Breast epithelium (tissue), 4 donors: Measurements from ENCODE around the gene RASSF10. TPM values are rescaled to one million over a fixed set of nuclear protein-coding genes. Genes with fewer than 3 reads are reported as not detected.
A peak's percentile ranks its signal among the peaks of the same experiment; 100 is the strongest.

Experiments used
- DNase-seq, 2 donors: peaks; one replicate each; pipeline ENCODE4 v3.0.0-alpha.2; 2019; ENCODE audit warnings: low spot score in 2 of 2
- H3K27ac ChIP-seq, 2 donors: fragments of 200-600 bp; sonication (generic) in 1 of 2; one replicate each; pipeline ENCODE4 v1.5.1; 2016 to 2019; ENCODE audit warnings: mild to moderate bottlenecking in 1 of 2
- H3K27me3 ChIP-seq, 2 donors: fragments of 200-600 bp; sonication (generic) in 1 of 2; one replicate each; pipeline versions ENCODE4 v1.5.1 to v1.6.0; 2017 to 2019; ENCODE audit warnings: control low read depth in 1 of 2, mild to moderate bottlenecking in 1 of 2
- H3K36me3 ChIP-seq: fragments of 200-600 bp; one replicate; pipeline ENCODE4 v1.5.1; 2019
- H3K4me1 ChIP-seq, 2 donors: fragments of 200-600 bp; sonication (generic); one replicate each; pipeline ENCODE4 v1.5.1; 2016 to 2019; ENCODE audit warnings: control low read depth in 1 of 2
- H3K4me3 ChIP-seq, 3 donors: fragments of 200-600 bp; sonication (generic); 1 replicate in 2 of 3; 2 replicates in 1 of 3; pipeline ENCODE4 v1.5.1; 2016 to 2019; ENCODE audit warnings: mild to moderate bottlenecking in 3 of 3, moderate library complexity in 2 of 3
- H3K9me3 ChIP-seq, 2 donors: fragments of 200-600 bp; sonication (generic) in 1 of 2; one replicate each; pipeline ENCODE4 v1.5.1; 2016 to 2019; ENCODE audit warnings: control low read depth in 1 of 2
- CTCF ChIP-seq, 3 donors: fragments of 450-650 bp; IDR thresholded peaks; one replicate each; pipeline ENCODE4 v1.5.1; 2016 to 2017; ENCODE audit warnings: antibody characterized with exemption in 3 of 3, mild to moderate bottlenecking in 3 of 3, moderate library complexity in 3 of 3
- POLR2A ChIP-seq: fragments of 450-650 bp; IDR thresholded peaks from one replicate; pipeline ENCODE4 v1.6.1; 2016; ENCODE audit warnings: antibody characterized with exemption, mild to moderate bottlenecking, moderate library complexity
- POLR2AphosphoS5 ChIP-seq, 3 donors: sonication (generic); formaldehyde crosslinking; IDR thresholded peaks; one replicate each; pipeline ENCODE4 v1.6.1; 2017; ENCODE audit warnings: antibody characterized with exemption in 3 of 3
- intact Hi-C: fragments of 100-400 bp; cut with DNase I; formaldehyde crosslinking; loops from one replicate; pipeline ENCODE4 v1.15.1; 2023; ENCODE audit warnings: low total_unique reads
- total RNA-seq, 3 donors: library from RNA; depleted of rRNA; stranded (reverse); fragments of >200 nt; gene quantifications; one replicate each; pipeline ENCODE4 v1.1.0, GENCODE V29; 2016

RASSF10 gene
- total RNA-seq, 3 donors from 2014 or later: 0.16 to 9.7 (median 3.9) TPM

- H3K27me3 ChIP-seq: no peaks in the 10 kb centered on the region
- H3K36me3 ChIP-seq: no peaks in the 10 kb centered on the region
- intact Hi-C loops: loop anchor here (10.0 kb wide), 1 partner anchor 814 kb away; no protein-coding TSS in a partner anchor
- H3K9me3 ChIP-seq: no peaks in the 10 kb centered on the region
- peak overlapping the region; percentile 29 to 78 (median 65) for H3K4me3 ChIP-seq
- DNase-seq: peak in 1 of 2 donors; percentile 45
- H3K27ac ChIP-seq: peak overlapping the region; percentile 78 to 88
- TF ChIP-seq POLR2A: no peak
- TF ChIP-seq POLR2AphosphoS5 (IDR thresholded peaks at IDR 0.05): no peak
- TF ChIP-seq CTCF (IDR thresholded peaks at IDR 0.05): no peak
- H3K4me1 ChIP-seq: no peaks in the 10 kb centered on the region
These were observed 1.8 kb downstream of the RASSF10 start for GRCh38 chr11:13010749-13011465.

GRCh38 chr11:13011466-13012055, 2.4 kb downstream of the RASSF10 start:
- Histone ChIP-seq H3K27me3 (no peaks in the 10 kb centered on the region), H3K4me1 (no peaks in the 10 kb centered on the region), H3K9me3 (no peaks in the 10 kb centered on the region), H3K36me3 (no peaks in the 10 kb centered on the region), H3K27ac (peak overlapping the region; percentile 58 to 88), H3K4me3 (peak overlapping the region in 2 of 3 donors; percentile 65 to 78)
- DNase-seq: no peak
- intact Hi-C loops: loop anchor here (10.0 kb wide), 1 partner anchor 813 kb away; no protein-coding TSS in a partner anchor
- TF ChIP-seq POLR2AphosphoS5 (IDR thresholded peaks at IDR 0.05): no peak
- TF ChIP-seq CTCF (IDR thresholded peaks at IDR 0.05): no peak
- TF ChIP-seq POLR2A: no peak

- no peak for DNase-seq
- H3K4me3 ChIP-seq: peak overlapping the region in 2 of 3 donors; percentile 65 to 78
- H3K9me3 ChIP-seq: no peaks in the 10 kb centered on the region
- H3K27ac ChIP-seq: peak overlapping the region in 1 of 2 donors; percentile 58
- H3K4me1 ChIP-seq: no peaks in the 10 kb centered on the region
- intact Hi-C loops: loop anchor here (10.0 kb wide), 1 partner anchor 813 kb away; no protein-coding TSS in a partner anchor
- H3K36me3 ChIP-seq: no peaks in the 10 kb centered on the region
- no peaks in the 10 kb centered on the region for H3K27me3 ChIP-seq
- TF ChIP-seq POLR2AphosphoS5 (IDR thresholded peaks at IDR 0.05) (no peak), POLR2A (no peak), CTCF (IDR thresholded peaks at IDR 0.05) (no peak)
These were observed 3.0 kb downstream of the RASSF10 start for GRCh38 chr11:13012056-13012661.

- Histone ChIP-seq H3K36me3 (no peaks in the 10 kb centered on the region), H3K4me3 (peak overlapping the region in 1 of 3 donors; percentile 78), H3K27ac (peak overlapping the region; percentile 9 to 58), H3K27me3 (no peaks in the 10 kb centered on the region), H3K4me1 (no peaks in the 10 kb centered on the region), H3K9me3 (no peaks in the 10 kb centered on the region)
- DNase-seq: no peak
- intact Hi-C loops: loop anchor here (10.0 kb wide), 1 partner anchor 812 kb away; no protein-coding TSS in a partner anchor
- no peak for TF ChIP-seq POLR2A
- no peak for TF ChIP-seq CTCF (IDR thresholded peaks at IDR 0.05)
- TF ChIP-seq POLR2AphosphoS5 (IDR thresholded peaks at IDR 0.05): no peak
These were observed 4.0 kb downstream of the RASSF10 start for GRCh38 chr11:13013054-13013488.
